T-cell (primary cell): ENCODE results near the gene SPTB. TPM values are rescaled to one million over a fixed set of nuclear protein-coding genes. Genes with fewer than 3 reads are reported as not detected.

Experiments used
- ATAC-seq, 4 experiments: fragments of 200-7000 bp in 3 of 4; fragments of 150-1000 bp in 1 of 4; cut with Tn5 transposase; replicated peaks in 1 of 4; 1 replicate in 3 of 4; 2 replicates in 1 of 4; pipeline ENCODE4 v1.10.0; 2021; ENCODE audit warnings: moderate library complexity in 3 of 4, mild to moderate bottlenecking in 2 of 4, moderate number of reproducible peaks in 1 of 4
- CTCF ChIA-PET, 2 donors: fragments of 300-600 bp; sonication (Branson Sonifier 250); formaldehyde crosslinking; loops; one replicate each; lab custom pipeline; 2022; ENCODE audit warnings: antibody characterized with exemption in 2 of 2; lab: Charles Lee
- POLR2A ChIA-PET, 2 donors: fragments of 300-600 bp; sonication (Branson Sonifier 250); formaldehyde crosslinking; loops; one replicate each; lab custom pipeline; 2022; ENCODE audit warnings: antibody characterized with exemption in 2 of 2; lab: Charles Lee
- DNase-seq, 35 experiments: peaks; one replicate each; pipeline versions ENCODE4 v3.0.0 to v3.0.0-alpha.2; 2013 to 2023
- H3K27ac ChIP-seq: one replicate; pipeline ENCODE4 v1.5.1; 2013; ENCODE audit warnings: low read length
- H3K27me3 ChIP-seq, 2 experiments: replicated peaks in 1 of 2; 1 replicate in 1 of 2; 2 replicates in 1 of 2; pipeline versions ENCODE4 v1.6.1 to v1.7.0; 2013; ENCODE audit warnings: low read length in 1 of 2, mixed read lengths in 1 of 2; ENCODE audit not compliant: control insufficient read depth in 2 of 2, insufficient read depth in 2 of 2; ENCODE audit errors: extremely low read depth in 1 of 2
- H3K36me3 ChIP-seq, 2 donors: 1 replicate in 1 of 2; 2 replicates in 1 of 2; pipeline versions ENCODE4 v1.6.1 to v1.7.0; 2013; ENCODE audit warnings: low read length in 1 of 2; ENCODE audit not compliant: control insufficient read depth in 2 of 2, insufficient read depth in 1 of 2; ENCODE audit errors: extremely low read depth in 1 of 2
- H3K4me1 ChIP-seq, 2 experiments: 1 replicate in 1 of 2; 2 replicates in 1 of 2; pipeline versions ENCODE4 v1.6.1 to v1.7.0; 2013; ENCODE audit warnings: low read length in 2 of 2, mixed read lengths in 1 of 2; ENCODE audit not compliant: insufficient read depth in 2 of 2, control insufficient read depth in 1 of 2; ENCODE audit errors: extremely low read depth in 1 of 2
- H3K4me3 ChIP-seq, 2 donors: 1 replicate in 1 of 2; 2 replicates in 1 of 2; pipeline versions ENCODE4 v1.5.1 to v1.7.0; 2013; ENCODE audit warnings: mild to moderate bottlenecking in 2 of 2, low read length in 1 of 2, moderate library complexity in 1 of 2; ENCODE audit not compliant: control insufficient read depth in 1 of 2; ENCODE audit errors: extremely low read depth in 1 of 2
- H3K9me3 ChIP-seq: 2 replicates; pipeline ENCODE4 v1.7.0; 2013
- H3K27ac Mint-ChIP-seq, 2 donors: one replicate each; pipeline ENCODE4 v1.8.0; 2020 to 2021; ENCODE audit warnings: mild to moderate bottlenecking in 2 of 2, mixed read lengths in 2 of 2
- H3K27me3 Mint-ChIP-seq, 2 donors: one replicate each; pipeline ENCODE4 v1.8.0; 2021 to 2022; ENCODE audit warnings: mixed read lengths in 2 of 2
- H3K36me3 Mint-ChIP-seq: one replicate; pipeline ENCODE4 v1.8.0; 2021; ENCODE audit warnings: mixed read lengths
- H3K4me1 Mint-ChIP-seq, 3 donors: one replicate each; pipeline ENCODE4 v1.8.0; 2020 to 2022; ENCODE audit warnings: mixed read lengths in 3 of 3, mild to moderate bottlenecking in 1 of 3
- H3K4me3 Mint-ChIP-seq, 3 donors: one replicate each; pipeline ENCODE4 v1.8.0; 2020 to 2022; ENCODE audit warnings: mild to moderate bottlenecking in 3 of 3, mixed read lengths in 3 of 3, moderate library complexity in 3 of 3
- H3K9me3 Mint-ChIP-seq, 3 donors: one replicate each; pipeline ENCODE4 v1.8.0; 2020 to 2022; ENCODE audit warnings: mixed read lengths in 3 of 3
- WGBS: methylation state at CpG from one replicate; pipeline ENCODE4 v1.1.5; 2013; ENCODE audit warnings: missing lambda C conversion rate; ENCODE audit not compliant: insufficient coverage; 5-methylcytosine and 5-hydroxymethylcytosine counted together
- total RNA-seq, 35 experiments: library from RNA in 6 of 35; stranded (reverse) in 6 of 35; fragments of 120-200 nt in 1 of 35; gene quantifications; one replicate each; pipeline versions ENCODE4 v1.2.1 to v1.2.4 and lab custom pipeline; 2013 to 2026

Gene SPTB
- total RNA-seq, 5 donors from 2014 or later (not counting 1 experiment from before 2014, with no cell fraction given): 0.07 to 0.13 (median 0.09) TPM

DNA sequence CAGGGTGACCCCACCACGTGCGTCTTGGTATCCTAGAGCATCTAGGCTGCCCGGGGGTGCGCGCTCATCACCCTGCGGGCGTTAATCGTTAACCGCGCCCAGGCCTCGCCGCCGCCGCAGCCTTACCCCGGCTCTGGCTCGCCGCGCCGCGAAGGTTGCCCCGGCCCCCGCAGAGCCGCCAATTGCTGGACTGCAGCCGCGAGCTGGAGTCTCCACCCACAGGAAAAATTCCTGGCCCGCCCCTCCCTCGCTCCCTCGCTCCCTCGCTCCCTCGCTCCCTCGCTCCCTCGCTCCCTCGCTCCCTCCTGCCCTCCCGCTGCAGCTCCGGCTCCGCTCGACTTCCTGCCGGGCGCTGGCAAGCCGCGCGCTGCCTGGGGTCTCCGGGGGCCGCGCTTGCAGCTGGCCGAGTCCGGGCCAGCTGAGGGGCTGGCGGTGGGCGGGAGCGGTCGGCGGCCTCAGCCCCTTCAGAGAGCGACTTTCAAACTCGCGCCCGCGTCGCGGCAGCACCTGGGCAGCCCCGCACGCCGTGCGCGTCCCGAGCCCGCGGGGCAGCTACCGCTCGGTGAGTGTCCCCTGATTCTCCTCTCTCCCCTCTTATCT, 175.5 kb downstream of the SPTB start, which contains the start of gene PLEKHG3:
TSS of gene PLEKHG3 (plus strand) at position 282 of the 600 bp plus-strand sequence. CDS start 23,208 bp downstream, outside the sequence.
- Histone ChIP-seq H3K9me3 (no peaks in the 10 kb centered on the region), H3K27ac (peak within 1 kb of the TSS; percentile 80), H3K36me3 (no peaks in the 10 kb centered on the region), H3K4me1 (peaks cover 22 to 67% of the 10 kb centered on the region in 2 experiments), H3K27me3 (peaks cover 0 to 53% of the 10 kb centered on the region in 2 experiments), H3K4me3 (peak within 1 kb of the TSS; percentile 58 to 68)
- ATAC-seq (peak; percentile 18 to 37 (median 24)), DNase-seq (peak in 13 of 35 experiments; percentile 16 to 56 (median 32))
- under 1% methylated on average over 67 of the region's 69 CpGs for WGBS
- Mint-ChIP-seq H3K27me3 (peaks cover 24 to 35% of the 10 kb centered on the region in 2 donors), H3K4me3 (peak within 1 kb of the TSS; percentile 75 to 85 (median 79)), H3K36me3 (no peaks in the 10 kb centered on the region), H3K9me3 (no peaks in the 10 kb centered on the region), H3K27ac (peak within 1 kb of the TSS; percentile 89 to 95), H3K4me1 (peaks cover 49 to 70% (median 53%) of the 10 kb centered on the region in 3 donors)
- ChIA-PET CTCF (interaction anchor here (0.7 to 1.7 kb wide), 2 partner anchors 17 to 160 kb away, joined by 3 to 5 read pairs; no protein-coding TSS in a partner anchor), POLR2A (interaction anchor here in 1 of 2 donors (1.0 kb wide), 1 partner anchor 13 kb away, joined by 5 read pairs; no protein-coding TSS in a partner anchor)

DNA sequence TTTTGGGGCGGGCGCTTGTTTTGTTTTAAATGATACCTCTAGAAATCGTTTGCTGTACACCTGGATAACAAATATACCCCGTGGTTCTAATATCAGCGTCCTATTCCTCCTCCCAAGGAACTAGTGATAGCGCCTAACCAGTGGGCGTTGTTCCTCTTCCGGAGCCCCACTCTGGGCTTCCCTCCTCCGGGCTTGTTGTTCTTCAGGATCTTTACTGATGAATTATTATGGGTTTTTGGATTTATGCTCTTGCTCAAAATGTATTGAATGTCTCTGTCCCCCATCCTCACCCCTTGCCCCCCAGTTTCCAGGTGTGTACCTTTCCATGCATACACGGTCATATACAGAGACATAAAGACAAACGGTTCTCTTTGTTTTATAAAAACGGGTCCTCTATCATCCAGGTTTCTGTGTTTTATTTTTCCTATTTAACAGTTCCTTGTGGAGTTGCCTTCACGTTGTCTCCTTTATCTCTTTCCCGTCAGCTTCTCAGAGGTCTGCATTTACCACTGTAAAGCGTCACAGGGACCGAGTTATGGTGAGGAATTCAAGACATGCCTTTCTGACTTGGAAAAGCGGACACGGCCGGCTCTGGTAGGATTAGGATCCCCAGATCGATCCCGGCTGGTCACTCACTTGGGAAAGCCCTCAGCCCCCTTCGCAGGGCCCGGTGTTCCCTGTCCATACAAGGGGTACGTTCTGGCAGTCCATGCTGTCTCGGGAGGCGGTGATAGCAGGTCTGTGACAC, 176.1 kb downstream of the SPTB start:
- Histone ChIP-seq H3K4me3 (peak overlapping the region; percentile 58 to 68), H3K27ac (peak overlapping the region; percentile 68), H3K36me3 (no peaks in the 10 kb centered on the region), H3K4me1 (peaks cover 24 to 67% of the 10 kb centered on the region in 2 experiments), H3K9me3 (no peaks in the 10 kb centered on the region), H3K27me3 (peaks cover 0 to 47% of the 10 kb centered on the region in 2 experiments)
- H3K27me3 Mint-ChIP-seq: peaks cover 24 to 35% of the 10 kb centered on the region in 2 donors
- ChIA-PET CTCF (interaction anchor here in 1 of 2 donors (0.7 kb wide), 1 partner anchor 160 kb away, joined by 3 read pairs; no protein-coding TSS in a partner anchor), POLR2A (no interaction called here)
- WGBS: 11% methylated on average over 17 of the region's 26 CpGs
- ATAC-seq (no peak), DNase-seq (no peak)
- peaks cover 47 to 70% (median 53%) of the 10 kb centered on the region in 3 donors for H3K4me1 Mint-ChIP-seq
- H3K36me3 Mint-ChIP-seq: no peaks in the 10 kb centered on the region
- H3K27ac Mint-ChIP-seq: peak overlapping the region; percentile 58 to 83
- no peaks in the 10 kb centered on the region for H3K9me3 Mint-ChIP-seq
- H3K4me3 Mint-ChIP-seq: peak overlapping the region; percentile 74 to 85 (median 75)

DNA sequence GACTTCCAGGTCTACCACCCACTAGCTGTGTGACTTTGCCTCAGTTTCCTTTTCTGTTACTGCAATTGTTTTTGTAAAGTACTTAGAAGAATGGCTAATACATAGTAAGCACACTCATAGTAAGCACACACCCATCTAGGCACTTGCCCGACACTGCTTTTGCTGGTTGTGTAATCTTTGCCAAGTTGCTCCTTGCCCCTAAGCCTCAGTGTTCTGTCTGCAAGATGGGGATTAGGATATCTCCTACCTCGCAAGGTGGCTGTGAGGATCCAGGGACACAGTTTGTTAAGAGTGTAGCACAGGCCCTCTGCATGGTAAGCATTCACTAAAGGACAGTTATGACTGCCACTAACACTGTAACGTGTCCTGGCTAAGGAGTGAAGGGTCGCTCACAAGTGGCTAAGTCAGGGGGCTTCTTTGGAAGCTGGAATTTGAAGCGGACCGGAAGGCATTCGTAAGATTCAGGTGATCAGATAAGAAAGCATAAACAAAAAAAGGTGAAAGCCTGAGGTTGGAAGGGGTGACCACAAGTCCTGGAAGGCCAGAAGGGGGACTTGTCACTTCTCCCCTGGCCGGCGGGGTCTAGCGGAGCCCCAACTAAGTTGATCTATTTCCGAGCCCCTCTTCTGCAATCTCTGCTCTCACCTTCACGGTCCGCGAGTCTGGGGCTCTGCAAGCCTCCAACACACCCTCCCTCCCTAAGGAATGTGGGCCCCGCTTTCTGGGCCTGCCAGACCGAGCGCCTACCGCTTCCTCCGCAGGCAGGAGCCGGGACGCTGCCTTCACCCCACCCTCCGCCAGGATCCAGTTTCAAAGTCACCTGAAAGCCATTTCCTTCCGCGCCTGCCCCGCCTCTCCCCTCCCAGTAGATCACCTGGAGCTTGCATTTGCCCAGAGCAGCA, 177.0 kb downstream of the SPTB start:
- no peaks in the 10 kb centered on the region for H3K9me3 Mint-ChIP-seq
- ATAC-seq (peak in 2 of 4 experiments; percentile 32 to 48), DNase-seq (peak in 10 of 35 experiments; percentile 15 to 49 (median 26))
- peak overlapping the region; percentile 59 to 83 for H3K27ac Mint-ChIP-seq
- ChIA-PET POLR2A (no interaction called here), CTCF (no interaction called here)
- peak overlapping the region; percentile 74 to 85 (median 75) for H3K4me3 Mint-ChIP-seq
- H3K4me1 ChIP-seq: peaks cover 23 to 68% of the 10 kb centered on the region in 2 experiments
- peaks cover 42 to 70% (median 48%) of the 10 kb centered on the region in 3 donors for H3K4me1 Mint-ChIP-seq
- no peaks in the 10 kb centered on the region for H3K36me3 ChIP-seq
- H3K9me3 ChIP-seq: no peaks in the 10 kb centered on the region
- H3K27ac ChIP-seq: peak overlapping the region; percentile 68
- peaks cover 0 to 43% of the 10 kb centered on the region in 2 experiments for H3K27me3 ChIP-seq
- 34% methylated on average over 16 of the region's 25 CpGs for WGBS
- H3K27me3 Mint-ChIP-seq: peaks cover 24 to 35% of the 10 kb centered on the region in 2 donors
- H3K4me3 ChIP-seq: peak overlapping the region; percentile 58 to 68
- H3K36me3 Mint-ChIP-seq: no peaks in the 10 kb centered on the region

DNA sequence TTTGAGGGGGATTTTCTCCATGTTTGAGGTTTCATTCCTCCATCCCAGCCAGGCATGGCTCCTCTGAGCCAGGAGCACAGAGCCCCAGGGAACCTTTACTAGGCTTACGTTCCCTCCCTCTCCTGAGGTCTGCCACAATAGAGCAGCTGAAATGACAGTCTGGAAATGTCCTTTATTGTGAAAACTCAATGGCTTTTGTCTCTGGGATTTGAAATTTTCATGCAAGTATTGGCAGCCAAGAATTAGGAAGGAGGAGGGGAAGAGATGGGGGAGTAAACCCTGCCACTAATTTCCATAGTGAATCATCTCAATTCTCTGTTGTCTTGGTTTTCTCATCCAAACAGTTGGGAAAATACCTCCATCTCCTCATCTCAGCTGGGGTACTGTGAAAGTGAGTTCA, 178.0 kb downstream of the SPTB start:
- ChIA-PET POLR2A (no interaction called here), CTCF (no interaction called here)
- Mint-ChIP-seq H3K4me3 (no peak overlapping the region), H3K27me3 (peaks cover 24 to 34% of the 10 kb centered on the region in 2 donors), H3K9me3 (no peaks in the 10 kb centered on the region), H3K4me1 (peaks cover 33 to 71% (median 47%) of the 10 kb centered on the region in 3 donors), H3K36me3 (no peaks in the 10 kb centered on the region), H3K27ac (peak overlapping the region in 1 of 2 donors; percentile 27)
- Histone ChIP-seq H3K4me1 (peaks cover 23 to 70% of the 10 kb centered on the region in 2 experiments), H3K27me3 (peaks cover 0 to 38% of the 10 kb centered on the region in 2 experiments), H3K36me3 (no peaks in the 10 kb centered on the region), H3K27ac (no peak overlapping the region), H3K9me3 (no peaks in the 10 kb centered on the region), H3K4me3 (no peak overlapping the region)
- ATAC-seq (no peak), DNase-seq (no peak)
- 83% methylated on average over 1 of the region's 1 CpG for WGBS

DNA sequence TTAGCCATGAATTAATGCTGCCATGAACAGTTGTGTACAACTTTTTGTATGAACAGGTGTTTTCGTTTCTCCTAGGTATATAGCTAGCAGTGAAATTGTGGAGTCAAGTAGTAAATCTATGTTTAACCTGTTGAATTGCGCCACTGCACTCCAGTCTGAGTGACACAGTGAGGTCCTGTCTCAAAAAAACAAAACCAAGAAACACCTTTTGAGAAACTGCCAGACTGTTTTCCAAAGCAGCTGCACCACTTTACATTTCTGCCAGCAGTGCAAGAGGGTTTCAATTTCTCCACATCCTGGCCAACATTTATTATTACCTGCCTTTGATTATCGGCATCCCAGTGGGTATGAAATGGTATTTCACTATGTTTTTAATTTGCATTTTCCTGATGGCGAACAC, 178.8 kb downstream of the SPTB start:
- H3K4me1 ChIP-seq: peaks cover 23 to 69% of the 10 kb centered on the region in 2 experiments
- Mint-ChIP-seq H3K27me3 (peaks cover 22 to 32% of the 10 kb centered on the region in 2 donors), H3K4me1 (peaks cover 31 to 73% (median 50%) of the 10 kb centered on the region in 3 donors), H3K4me3 (no peak overlapping the region), H3K27ac (peak overlapping the region in 1 of 2 donors; percentile 36), H3K36me3 (no peaks in the 10 kb centered on the region), H3K9me3 (no peaks in the 10 kb centered on the region)
- H3K9me3 ChIP-seq: no peaks in the 10 kb centered on the region
- POLR2A ChIA-PET: no interaction called here
- H3K4me3 ChIP-seq: no peak overlapping the region
- CTCF ChIA-PET: no interaction called here
- H3K36me3 ChIP-seq: no peaks in the 10 kb centered on the region
- H3K27ac ChIP-seq: no peak overlapping the region
- ATAC-seq: no peak
- no peak for DNase-seq
- H3K27me3 ChIP-seq: peaks cover 0 to 39% of the 10 kb centered on the region in 2 experiments
- 100% methylated on average over 1 of the region's 4 CpGs for WGBS
